Jurkat, Clone E6-1 (cell line): ENCODE measurements around the gene FBRSL1.

Experiments used
- DNase-seq: peaks from one replicate; pipeline ENCODE4 v3.0.0-alpha.2; 2011; ENCODE audit warnings: low read depth, low spot score
- H3K4me3 ChIP-seq: 2 replicates; pipeline ENCODE4 v1.5.1; 2011; ENCODE audit warnings: mild to moderate bottlenecking, low read length, control low read depth, moderate library complexity

Gene FBRSL1

GRCh38 chr12:132479938-132480622, 9.9 kb upstream of the FBRSL1 start:
- H3K4me3 ChIP-seq, result no peak overlapping the region
- DNase-seq, result no peak

GRCh38 chr12:132480623-132481132, 9.3 kb upstream of the FBRSL1 start:
- H3K4me3 ChIP-seq, result no peak overlapping the region
- no peak for DNase-seq

- no peak overlapping the region for H3K4me3 ChIP-seq
- no peak for DNase-seq
Observed at GRCh38 chr12:132481345-132481744, 8.6 kb upstream of the FBRSL1 start.

GRCh38 chr12:132481771-132482745, 7.9 kb upstream of the FBRSL1 start:
- no peak overlapping the region for H3K4me3 ChIP-seq
- DNase-seq, result no peak

- no peak overlapping the region for H3K4me3 ChIP-seq
- DNase-seq, result no peak
Observed at GRCh38 chr12:132482771-132483170, 7.2 kb upstream of the FBRSL1 start.

GRCh38 chr12:132483208-132483607, 6.7 kb upstream of the FBRSL1 start:
- DNase-seq, result no peak
- no peak overlapping the region for H3K4me3 ChIP-seq

- H3K4me3 ChIP-seq, result no peak overlapping the region
- no peak for DNase-seq
Observed at GRCh38 chr12:132483612-132484011, 6.3 kb upstream of the FBRSL1 start.

GRCh38 chr12:132484183-132484890, 5.6 kb upstream of the FBRSL1 start:
- no peak overlapping the region for H3K4me3 ChIP-seq
- no peak for DNase-seq

GRCh38 chr12:132484891-132485441, 5.0 kb upstream of the FBRSL1 start:
- DNase-seq, result no peak
- H3K4me3 ChIP-seq, result no peak overlapping the region

GRCh38 chr12:132485619-132486018, 4.3 kb upstream of the FBRSL1 start:
- no peak overlapping the region for H3K4me3 ChIP-seq
- no peak for DNase-seq

- H3K4me3 ChIP-seq, result no peak overlapping the region
- DNase-seq, result no peak
Observed at GRCh38 chr12:132486168-132486567, 3.8 kb upstream of the FBRSL1 start.

- no peak for DNase-seq
- H3K4me3 ChIP-seq, result no peak overlapping the region
Observed at GRCh38 chr12:132486576-132486975, 3.4 kb upstream of the FBRSL1 start.

- DNase-seq, result no peak
- no peak overlapping the region for H3K4me3 ChIP-seq
Observed at GRCh38 chr12:132487311-132487741, 2.6 kb upstream of the FBRSL1 start.

- DNase-seq, result peak; percentile 57
- H3K4me3 ChIP-seq, result peak overlapping the region; percentile 48
Observed at GRCh38 chr12:132488127-132489077, 1.5 kb upstream of the FBRSL1 start.

- peak overlapping the region; percentile 48 for H3K4me3 ChIP-seq
- DNase-seq, result no peak
Observed at GRCh38 chr12:132489078-132489601, 811 bp upstream of the FBRSL1 start.

- peak overlapping the region; percentile 53 for H3K4me3 ChIP-seq
- no peak for DNase-seq
Observed at GRCh38 chr12:132490422-132491137, 629 bp downstream of the FBRSL1 start.

- no peak for DNase-seq
- peak overlapping the region; percentile 53 for H3K4me3 ChIP-seq
Observed at GRCh38 chr12:132491138-132491663, 1.2 kb downstream of the FBRSL1 start.
